GM19043 (cell line): Measurements from ENCODE around the gene PLPP1.

Experiments
- ATAC-seq: cut with Tn5 transposase; IDR thresholded peaks from one replicate; pipeline ENCODE4 v1.9.1; 2021; ENCODE audit warnings: low read depth; ENCODE audit not compliant: unreplicated experiment

Gene PLPP1

DNA sequence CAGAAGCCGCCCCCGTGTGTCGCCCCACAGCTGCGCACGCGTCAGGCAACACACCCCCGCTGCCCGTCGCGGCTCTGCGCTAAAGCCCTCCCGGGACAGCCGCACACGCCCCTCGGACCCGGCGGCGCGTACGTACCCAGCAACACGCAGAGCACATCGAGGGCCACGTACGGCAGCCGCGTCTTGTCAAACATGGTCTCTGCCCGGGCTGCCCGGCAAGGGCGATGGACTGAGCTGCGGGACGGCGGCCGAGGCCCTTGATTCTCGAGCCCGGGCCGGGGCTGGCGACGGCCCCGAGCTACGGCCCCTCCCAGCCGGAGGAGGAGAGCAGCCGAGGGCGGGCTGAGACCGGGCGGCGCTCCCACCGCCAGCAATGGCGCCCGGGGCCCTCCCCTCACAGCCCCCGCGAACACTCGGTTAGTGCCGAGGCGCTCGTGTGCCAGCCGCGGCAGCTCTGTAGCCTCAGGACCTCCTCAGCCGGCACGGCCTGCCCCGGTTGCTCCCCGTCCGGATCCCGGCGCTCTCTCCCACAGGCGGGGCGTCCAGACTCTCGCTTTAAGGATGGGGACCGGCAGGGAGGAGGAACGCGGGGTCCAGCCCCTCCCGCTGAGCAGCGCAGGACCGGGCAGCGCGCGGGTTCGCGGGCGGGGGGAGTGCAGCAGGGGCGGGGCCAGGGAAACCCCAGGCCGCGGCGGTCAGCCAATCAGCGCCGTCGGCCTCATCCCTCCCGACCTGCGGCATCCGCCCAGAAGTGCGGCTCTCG, at the start of gene PLPP1:
Gene PLPP1 (minus strand): TSS at position 529 of the 763 bp plus-strand sequence. CDS start 335 bp downstream, at position 194.
- peak; percentile 66 for ATAC-seq

DNA sequence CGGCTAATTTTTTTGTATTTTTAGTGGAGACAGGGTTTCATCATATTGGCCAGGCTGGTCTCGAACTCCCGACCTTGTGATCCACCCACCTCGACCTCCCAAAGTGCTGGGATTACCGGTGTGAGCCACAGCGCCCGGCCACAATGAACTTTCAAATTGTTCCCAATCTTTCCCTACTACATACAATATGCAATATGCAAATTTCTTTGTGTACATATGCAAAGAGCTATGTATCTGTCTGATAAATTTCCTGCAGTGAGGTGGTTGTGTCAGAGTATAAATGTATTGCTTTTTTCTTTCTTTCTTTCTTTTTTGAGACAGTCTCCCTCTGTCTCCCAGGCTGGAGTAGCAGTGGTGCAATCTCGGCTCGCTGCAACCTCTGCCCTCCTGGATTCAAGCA, 48.8 kb upstream of the PLPP1 start:
- ATAC-seq: no peak

DNA sequence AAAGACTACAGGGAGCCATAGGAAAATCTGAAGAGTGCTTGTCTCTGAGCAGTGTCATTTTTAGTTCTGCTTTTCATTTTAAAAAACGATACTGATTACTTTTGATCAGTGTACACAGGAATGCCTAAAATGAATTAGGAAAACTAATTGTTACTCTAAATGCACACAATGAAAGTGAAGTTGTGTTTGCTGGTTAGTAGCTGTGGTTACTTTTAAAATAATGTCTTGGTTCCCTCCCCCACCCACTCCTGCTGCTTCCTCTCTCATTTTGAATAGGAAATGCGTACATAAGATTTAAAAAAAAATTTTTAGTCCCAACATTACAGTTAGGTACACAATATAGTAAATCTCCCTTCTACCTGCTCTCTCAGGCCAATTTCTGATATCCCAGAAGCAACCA, 47.5 kb upstream of the PLPP1 start:
- no peak for ATAC-seq

DNA sequence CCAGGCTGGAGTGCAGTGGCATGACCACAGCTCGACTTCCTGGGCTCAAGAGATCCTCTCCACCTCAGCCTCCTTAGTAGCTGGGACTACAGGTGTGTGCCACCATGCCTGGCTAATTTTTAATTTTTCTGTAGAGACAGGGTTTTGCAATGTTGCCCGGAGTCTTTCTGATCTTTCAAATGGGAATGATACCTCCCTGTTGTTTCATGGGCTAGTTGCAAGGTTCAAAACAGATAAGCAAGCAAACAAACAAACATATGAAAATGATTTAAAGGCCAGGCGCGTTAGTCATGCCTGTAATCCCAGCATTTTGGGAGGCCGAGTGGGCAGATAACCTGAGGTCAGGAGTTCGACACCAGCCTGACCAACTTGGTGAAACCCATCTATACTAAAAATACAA, 45.3 kb upstream of the PLPP1 start:
- ATAC-seq: no peak

DNA sequence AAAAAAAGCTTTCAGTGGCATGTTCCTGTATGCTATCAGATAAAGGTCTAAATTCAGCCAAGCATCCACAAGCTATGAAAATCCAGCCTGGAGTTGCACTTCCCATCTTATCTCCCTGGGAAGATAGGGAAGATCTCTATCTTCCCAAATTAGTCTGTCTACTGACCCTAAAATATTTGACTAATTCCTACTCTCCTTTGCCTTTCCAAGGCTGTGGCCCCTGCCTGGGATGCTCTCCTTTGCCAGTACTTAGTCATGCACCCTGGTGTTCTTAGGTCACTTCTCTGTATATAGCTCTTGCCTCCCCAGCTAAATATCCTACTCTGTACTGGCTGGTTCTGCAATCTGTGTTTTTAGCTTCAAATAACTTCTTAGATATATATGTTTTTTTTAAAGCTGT, 44.0 kb upstream of the PLPP1 start:
- ATAC-seq: no peak

DNA sequence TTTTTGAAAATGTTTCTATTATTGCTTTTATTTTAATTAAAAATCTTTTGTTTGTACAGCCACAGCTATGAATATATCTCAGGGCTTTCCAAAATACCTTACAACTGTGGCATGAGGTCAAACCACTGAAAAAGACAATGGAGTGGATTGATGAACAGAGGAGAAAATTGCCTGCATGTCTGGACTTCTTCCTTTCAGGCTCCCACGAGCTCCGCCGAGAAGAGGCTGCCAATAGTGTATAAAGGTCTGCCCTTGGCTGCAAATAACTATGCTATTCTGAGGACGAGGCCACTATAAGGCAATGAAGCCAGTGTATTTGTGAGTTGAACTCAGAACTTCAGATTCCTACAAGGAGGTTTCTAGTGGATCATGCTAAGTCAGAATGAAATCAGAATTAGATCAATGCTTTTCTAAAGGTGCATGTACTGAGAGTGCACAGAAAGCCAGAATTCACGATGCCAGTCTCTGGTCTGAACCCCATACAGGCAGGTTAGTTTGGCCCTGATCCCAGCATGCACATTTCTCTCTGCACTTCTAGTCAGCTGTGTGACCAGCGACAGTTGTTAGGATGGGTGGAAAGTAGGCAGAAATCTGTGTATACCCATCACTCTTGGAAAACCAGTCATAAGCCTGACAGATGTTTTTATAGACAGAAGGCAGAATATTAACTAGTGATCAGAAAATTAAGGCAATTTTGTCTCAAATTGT, 42.7 kb upstream of the PLPP1 start:
- ATAC-seq: no peak

DNA sequence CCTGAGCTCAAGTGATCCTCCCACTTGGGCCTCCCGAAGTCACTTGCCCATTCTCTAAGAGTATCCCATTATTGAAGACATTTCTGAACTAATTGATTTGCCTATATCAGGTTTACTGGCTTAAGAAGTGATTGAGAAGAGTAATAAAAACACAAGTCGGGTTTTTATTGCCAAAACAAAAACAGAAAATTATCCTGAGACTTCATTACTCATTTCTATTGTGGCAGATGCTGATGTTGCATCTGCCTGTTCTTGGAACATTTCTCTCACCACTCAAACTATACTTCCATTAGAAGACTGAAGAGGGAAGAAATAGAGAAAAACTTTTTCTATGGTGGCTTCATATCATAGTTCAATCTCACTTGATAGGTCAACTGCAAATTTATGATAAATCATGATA, 41.9 kb upstream of the PLPP1 start:
- no peak for ATAC-seq

DNA sequence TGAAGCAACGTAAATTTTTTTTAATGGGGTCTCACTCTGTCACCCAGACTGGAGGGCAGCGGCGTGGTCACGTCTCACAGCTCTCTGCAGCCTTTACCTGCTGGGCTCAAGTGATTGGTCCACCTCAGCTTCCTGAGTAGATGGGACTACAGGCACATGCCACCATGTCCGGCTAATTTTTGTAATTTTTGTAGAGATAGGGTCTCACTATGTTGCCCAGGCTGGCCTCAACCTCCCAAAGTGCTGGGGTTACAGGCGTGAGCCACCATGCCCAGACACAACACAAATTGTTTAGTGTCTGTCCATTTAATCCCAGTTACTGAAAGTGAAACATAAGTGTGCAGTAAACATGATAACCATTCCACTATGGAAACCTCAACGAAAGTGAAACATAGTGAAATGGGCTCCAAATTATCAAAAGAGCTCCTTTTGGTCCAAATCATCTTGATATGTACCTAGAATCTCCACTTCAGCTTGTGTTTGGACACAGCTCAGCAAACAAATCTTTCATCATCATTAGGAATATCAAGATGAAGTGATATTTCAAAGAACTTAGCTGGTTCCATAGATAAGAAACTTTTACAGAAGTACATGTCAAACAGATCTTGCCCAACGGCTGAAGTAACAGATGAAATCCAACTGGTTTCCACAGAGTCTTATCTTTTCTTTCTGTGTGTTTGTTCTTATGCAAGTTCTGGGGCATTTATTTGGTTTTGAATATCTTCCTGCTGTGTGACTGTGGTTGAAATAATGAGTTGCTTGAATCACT, 41.2 kb upstream of the PLPP1 start:
- no peak for ATAC-seq

DNA sequence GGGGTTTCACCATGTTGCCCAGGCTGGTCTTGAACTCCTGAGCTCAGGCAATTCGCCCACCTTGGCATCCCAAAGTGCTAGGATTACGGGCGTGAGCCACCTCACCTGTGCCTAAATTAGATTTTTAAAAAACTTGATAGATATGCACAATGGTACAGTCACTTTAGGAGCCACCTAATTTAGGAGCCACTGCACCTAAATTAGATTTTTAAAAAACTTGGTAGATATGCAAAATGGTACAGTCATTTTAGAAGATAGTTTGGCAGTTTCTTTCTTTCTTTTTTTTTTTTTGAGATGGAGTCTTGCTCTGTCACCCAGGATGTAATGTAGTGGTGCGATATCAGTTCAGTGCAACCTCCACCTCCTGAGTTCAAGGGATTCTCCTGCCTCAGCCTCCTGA, 37.8 kb upstream of the PLPP1 start:
- no peak for ATAC-seq

DNA sequence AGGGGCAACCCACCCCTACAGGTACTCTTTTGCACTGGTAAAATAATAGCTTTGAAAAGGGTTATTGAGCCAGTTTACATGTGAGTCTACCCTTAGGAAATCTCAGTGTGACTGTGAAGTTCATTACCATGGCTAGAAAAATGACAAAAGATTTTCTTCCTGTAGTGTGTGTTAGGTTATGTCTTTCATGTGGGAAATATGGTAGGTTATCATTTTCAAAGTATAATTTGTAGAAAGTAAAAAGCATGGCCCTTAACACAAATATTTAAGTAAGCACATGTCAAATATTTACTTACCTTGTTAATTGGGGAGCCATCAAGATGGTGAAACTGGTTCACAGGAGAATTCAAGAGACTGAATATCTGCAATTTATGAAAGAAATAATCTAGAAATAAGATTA, 37.3 kb upstream of the PLPP1 start:
- ATAC-seq: no peak

DNA sequence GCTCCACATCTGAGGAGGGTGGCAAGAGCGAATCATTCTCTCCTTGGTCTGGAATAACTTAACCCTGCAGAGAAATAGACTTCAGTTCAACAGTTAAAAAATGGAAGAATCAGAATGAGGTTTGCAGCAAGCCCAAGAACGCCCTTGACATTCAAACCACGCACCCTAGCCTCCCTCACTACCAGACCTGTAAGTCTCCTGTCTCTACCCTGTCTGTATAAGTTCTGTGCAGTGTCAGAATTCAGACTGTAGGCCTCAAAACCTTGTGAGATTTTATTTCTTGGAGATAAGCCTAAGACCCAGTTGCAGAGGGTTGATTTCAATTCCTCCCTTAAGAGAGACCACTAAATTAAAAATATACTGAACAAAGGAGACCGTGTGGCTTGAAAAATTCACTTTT, 35.8 kb upstream of the PLPP1 start:
- no peak for ATAC-seq

DNA sequence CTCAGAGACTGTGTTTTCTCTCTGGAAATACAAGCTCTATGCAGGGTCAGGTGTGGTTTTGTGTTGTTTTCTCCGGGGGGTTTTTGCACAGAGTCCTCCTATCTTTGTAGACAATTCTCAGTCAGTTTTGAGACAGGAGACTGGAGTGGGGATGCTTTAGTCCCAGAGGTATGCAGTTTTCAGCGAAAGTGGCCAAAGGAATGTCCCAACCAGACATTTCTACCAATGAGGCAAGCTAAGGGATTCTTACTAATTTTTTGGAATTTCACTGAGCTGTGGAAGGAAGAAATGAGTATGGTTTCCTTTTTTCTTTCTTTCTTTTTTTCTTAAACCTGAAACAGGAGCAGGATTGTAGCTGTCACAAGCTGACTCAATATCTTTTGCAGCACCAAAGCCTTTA, 35.3 kb upstream of the PLPP1 start:
- ATAC-seq: no peak

DNA sequence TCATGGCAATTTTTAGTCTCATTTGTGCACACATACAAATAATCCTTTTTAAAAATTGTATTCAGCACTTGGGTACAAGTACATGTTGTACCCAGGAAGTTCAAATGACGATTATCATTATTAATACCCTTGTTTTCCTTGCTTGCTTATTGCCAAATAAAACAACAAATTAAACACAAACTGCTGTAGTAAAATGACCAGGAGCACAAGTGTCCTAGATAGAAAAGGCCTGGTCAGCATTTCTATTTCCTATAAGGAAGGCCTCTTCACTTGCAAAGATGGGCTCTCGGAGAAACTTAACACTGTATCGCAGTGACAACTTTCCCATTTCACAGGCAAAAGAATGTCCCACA, 34.7 kb upstream of the PLPP1 start:
- no peak for ATAC-seq

DNA sequence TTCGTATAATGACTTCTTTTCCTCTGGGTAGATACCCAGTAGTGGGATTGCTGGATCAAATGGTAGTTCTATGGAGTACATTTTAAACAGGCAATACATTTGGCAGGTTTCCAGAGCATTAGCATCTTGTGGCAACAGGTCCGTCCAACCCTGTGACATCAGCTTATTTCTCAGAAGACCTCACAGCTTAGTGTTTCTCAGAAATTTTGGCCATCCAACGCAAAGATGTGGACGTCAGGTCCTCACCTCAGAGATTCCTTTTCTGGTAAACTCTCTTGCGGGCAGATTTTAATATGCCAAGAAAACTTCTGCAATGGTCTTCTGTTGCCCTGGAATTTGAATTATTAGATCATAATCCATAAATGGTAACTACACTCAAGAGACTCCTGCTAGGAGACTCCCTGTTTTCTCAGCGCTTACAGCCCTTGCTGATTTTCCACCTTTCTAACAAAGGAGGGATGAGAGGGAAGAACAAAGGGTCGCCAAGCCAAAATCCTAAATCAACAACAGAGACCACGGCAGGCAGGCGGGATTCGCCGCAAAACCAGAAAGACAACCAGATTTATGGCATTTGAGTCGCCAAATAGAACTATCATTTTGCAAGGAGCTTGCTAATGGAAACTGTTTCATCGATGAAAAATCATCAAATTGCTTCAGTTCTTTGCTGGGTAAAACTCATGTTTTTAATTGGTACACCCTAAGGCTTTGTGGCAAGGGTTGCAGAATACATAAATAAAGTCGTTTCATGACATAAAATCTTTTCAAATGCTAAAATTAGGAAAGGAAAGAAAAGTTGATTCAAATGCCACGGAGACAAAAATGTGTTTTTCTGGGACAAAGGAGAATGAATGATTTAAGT, 34.1 kb upstream of the PLPP1 start:
- ATAC-seq: no peak

DNA sequence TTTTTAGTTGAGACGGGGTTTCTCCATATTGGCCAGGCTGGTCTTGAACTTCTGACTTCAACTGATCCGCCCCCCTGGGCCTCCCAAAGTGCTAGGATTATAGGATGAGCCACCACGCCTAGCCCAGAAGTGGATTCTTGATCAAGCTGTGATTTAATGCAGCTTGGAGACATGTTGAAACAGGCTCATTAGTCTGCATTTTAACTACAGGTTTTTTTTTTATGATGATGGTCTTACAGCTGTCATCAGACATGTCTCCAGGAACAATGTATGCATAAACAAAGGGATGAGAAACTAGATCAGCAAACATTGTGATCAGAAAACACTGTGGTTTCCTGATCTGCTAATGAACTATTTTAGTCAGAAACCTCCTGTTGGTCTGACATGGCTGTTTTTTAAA, 30.0 kb upstream of the PLPP1 start:
- no peak for ATAC-seq

DNA sequence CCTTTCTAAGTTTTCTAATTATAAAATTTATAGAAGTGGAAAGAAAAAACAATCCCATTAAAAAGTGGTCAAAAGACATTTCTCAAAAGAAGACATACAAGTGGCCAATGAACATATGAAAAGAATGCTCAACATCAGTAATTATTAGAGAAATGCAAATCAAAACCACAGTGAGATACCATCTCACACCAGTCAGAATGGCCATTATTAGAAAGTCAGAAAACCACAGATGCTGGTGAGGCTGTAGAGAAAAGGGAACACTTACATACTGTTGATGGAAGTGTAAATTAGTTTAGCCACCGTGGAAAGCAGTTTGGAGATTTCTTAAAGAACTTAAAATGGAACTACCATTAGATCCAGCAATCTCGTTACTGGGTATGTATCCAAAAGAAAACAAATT, 23.7 kb upstream of the PLPP1 start:
- ATAC-seq: no peak

DNA sequence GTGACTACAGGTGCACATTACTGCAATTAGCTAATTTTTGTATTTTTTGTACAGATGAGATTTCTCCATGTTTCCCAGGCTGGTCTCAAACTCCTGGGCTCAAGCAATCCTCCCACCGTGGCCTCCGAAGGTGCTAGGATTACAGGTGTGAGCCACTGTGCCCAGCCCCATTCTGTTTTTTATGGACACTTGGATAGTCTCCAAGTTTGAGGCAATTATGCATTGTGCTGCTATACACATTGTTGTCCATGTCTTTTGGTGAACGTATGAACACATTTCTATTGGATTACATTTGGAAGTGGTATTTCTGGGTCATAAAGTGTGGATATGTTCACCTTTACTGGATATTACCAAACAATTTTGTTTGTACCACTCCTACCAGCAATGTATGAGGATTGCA, 22.4 kb upstream of the PLPP1 start:
- no peak for ATAC-seq

DNA sequence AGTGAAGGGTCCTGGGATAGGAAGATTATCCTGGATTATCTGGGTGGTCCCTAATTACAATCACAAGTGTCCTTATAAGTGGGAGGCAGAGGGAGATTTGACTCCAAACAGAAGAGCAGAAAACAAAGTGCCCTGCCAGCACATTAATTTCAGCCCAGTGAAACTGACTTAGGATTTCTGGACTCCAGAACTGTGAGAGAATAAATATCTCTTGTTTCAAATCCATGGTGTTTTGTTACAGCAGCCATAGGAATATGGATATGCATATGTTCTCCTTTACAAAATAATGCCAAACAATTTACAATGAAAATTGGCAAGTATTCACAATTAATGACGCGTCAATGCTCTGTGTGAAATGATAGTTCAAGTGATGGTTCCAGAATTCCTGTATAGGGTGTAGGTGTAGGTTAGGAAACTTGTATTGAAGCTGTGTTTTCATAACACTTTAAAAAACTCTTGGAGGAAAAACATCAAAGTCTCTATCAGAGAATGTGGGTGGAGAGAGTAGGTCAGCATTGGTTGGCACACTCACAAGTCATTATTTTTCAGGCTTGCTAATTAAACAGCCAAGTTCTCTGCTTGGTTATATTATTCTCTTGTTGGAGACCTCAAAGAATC, 19.9 kb upstream of the PLPP1 start:
- no peak for ATAC-seq

DNA sequence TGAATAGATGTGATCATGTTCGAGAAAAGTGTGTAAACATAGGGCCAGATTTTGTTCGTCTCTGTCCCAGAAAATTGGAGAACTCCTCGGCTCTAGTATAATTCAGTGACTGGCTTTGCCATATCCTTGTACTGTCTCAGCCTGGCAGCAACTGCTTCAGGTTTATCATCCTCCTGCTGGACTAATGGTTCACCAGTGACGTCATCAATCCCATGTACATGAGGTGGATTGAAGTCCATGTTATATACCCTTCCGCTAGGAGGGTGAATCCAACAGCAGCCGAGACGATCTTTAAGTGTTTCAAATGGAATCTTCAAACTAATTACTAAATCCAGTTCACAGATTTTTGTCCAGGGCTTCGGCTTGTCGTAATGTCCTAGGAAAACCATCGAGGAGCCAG, 17.1 kb upstream of the PLPP1 start:
- no peak for ATAC-seq

DNA sequence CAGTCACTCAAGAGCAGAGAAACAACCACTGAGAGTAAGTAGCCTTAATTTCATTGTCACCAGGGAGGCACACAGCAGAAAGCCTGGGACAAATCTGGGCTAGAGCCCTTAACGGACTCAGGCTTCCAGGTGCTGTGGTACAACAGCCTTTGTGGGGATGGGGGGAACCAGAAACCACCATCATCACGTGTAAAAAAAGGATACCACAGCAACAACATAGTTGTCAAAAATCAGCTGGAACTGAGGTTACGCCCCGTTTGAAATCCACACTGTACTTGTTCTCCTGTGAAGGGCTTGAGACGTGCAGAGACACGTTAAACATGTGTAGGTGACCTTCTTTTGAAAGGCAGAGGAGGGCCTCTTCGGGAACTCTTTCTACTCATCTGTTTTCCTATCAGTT, 16.6 kb upstream of the PLPP1 start:
- ATAC-seq: no peak
